Right renal pelvis (tissue), 4 donors: Measurements from ENCODE around the gene CSTF3. TPM values are rescaled to one million over a fixed set of nuclear protein-coding genes. Genes with fewer than 3 reads are reported as not detected.
"Not testable (repeated sequence)": the region's sequence is repeated elsewhere in the genome, so short reads cannot be mapped to it uniquely, and the experiment has no call there.

ENCODE experiments used
- DNase-seq, 4 donors: peaks; one replicate each; pipeline ENCODE4 v3.0.0-alpha.2; 2013; ENCODE audit warnings: low read depth in 4 of 4, low spot score in 3 of 4, missing footprints in 1 of 4
- polyA plus RNA-seq, 4 donors: library from polyadenylated mRNA; unstranded; fragments of 120-200 nt; gene quantifications; one replicate each; pipeline ENCODE4 v1.2.1, GENCODE V29; 2013; ENCODE audit not compliant: insufficient read length in 4 of 4

Gene CSTF3
- polyA plus RNA-seq, 4 donors: 58.4 to 68.0 (median 59.0) TPM

DNA sequence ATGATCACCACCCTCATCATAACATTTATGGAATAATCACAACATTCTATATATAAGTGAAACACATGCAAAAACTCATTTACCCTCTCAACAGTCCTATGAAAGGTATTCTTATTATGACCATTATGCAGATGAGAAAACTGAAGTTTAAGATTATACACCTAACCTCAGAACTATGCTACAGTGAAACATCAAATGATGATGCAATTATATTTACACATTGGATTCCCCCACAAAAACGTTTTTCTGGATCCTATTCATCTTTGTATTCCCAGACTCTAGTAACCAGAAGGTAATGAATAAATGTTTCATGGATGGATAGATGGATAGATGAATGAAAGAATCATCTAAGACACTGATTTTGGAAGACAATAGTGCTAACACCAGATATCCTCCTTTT is 67.1 kb downstream of the CSTF3 start:
- no peak for DNase-seq

DNA sequence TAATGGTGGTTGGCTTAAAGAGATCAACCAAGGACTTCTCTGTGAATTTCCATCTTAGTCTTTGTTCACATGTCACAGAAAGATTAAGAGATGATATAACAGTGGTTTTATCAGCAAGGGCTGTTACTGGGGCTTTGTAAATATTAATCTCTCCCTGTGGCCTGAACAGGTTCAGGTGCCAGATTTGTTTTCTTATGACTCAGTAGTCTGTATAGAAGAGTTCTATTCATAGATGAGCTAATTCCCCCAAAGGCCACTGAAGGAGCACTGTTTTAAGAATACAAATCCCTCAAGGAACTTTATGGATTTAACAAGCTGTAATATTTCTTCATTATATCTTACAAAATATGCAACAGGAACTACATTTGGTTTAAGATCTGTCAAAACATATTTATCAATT is 71.5 kb downstream of the CSTF3 start:
- no peak for DNase-seq

DNA sequence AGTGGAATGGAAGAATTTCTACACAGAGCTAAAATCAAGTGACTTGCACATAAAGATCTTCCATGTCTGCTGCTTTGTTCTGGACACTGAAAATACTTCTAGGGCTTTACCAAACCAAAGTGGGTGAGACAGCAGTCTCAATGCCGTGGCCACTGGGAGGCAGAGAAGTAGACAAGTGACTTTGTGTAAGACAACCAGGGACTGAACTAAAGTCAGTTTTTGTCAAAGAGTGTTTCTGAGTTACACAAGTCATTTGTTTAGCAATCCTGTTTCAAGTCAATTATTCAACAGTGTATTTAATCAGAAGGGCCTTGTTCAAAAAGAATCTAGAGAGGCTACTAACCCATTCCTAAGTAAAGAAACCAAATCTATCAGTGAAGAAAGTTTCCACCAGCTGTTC is 75.3 kb downstream of the CSTF3 start:
- DNase-seq: no peak

DNA sequence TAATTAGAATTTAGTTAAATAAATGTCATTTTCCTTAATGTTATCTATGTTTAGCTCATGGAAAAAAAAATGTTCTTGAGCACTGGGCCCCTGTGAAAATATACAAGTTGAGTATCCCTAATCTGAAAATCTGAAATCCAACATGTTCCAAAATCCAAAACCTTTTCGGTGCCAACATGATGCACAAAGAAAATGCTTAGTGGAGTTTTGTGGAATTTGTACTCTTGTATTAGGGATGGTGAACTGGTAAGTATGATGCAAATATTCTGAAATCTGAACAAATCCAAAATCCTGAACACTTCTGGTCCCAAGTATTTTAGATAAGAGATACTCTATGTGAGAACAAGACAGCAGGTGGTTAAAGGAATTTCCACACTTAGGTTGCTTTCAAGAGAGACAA is 77.4 kb downstream of the CSTF3 start:
- DNase-seq: no peak

DNA sequence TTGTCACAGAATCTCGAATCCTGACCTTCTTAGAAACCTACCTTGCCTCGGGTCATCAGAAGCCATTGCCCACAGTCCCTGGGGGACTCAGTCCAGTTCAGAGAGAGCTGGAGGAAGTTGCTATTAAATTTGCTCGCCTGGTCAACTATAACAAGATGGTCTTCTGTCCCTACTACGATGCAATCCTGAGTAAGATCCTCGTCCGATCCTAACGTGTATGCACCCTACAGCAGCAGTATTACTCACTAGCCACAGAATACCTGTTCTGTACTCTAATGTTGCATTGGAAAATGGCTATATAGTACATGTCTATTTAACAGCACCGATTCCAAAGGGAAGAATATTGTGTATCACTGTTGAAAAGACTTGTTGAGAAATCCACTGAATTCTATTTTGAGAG is 88.8 kb downstream of the CSTF3 start:
- DNase-seq: no peak

DNA sequence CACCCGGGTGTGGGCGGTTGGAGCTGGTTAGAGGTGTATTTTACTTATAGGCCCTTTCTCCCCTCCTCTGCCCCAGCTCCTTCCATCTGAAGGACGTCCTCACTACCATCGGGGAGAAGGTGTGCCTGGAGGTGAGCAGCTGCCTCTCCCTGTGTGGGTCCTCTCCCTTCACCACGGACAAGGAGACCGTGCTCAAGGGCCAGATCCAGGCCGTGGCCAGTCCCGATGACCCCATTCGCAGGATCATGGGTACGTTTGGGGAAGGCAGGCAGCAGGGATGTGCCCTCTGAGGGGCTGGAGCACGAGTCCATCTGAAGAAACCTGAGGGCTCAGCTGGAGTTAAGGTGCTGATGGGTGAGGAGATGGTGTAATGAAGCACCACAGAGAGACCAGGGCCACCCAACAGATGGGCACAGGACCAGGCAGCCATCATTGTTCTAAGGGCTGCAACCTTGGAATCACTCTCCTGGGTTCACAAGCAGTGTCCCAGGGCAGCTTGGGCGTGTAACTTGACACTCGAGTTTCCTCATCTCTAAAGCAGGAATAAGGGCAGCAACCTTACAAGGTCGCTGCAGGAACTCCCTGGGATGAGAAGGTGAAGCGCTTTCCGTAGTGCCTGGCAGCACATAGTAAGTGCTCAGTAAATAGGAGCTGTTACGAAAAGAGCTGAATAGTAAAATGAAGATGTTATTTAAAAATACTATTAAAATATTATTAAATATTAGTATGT is 92.5 kb downstream of the CSTF3 start:
- no peak for DNase-seq

DNA sequence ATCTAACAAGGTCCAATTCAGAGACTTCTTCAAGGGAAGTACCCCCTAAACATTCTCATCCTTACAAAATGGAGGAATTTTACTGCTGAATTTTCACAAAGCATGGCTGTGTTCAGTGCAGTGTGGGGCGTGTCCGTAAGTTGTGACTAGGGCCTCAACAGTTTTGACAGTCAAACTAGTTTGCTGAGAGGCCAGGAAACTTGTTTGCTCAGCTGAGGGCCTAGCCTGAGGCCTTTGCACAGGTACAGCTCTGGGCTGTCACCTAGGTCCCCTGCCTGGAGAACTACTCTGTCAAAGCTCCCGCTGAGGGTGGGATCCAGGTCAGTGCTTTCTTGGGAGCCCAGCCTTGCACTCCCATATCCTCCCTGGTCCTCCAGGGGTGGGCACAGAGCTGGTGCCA is 94.0 kb downstream of the CSTF3 start:
- DNase-seq: no peak

DNA sequence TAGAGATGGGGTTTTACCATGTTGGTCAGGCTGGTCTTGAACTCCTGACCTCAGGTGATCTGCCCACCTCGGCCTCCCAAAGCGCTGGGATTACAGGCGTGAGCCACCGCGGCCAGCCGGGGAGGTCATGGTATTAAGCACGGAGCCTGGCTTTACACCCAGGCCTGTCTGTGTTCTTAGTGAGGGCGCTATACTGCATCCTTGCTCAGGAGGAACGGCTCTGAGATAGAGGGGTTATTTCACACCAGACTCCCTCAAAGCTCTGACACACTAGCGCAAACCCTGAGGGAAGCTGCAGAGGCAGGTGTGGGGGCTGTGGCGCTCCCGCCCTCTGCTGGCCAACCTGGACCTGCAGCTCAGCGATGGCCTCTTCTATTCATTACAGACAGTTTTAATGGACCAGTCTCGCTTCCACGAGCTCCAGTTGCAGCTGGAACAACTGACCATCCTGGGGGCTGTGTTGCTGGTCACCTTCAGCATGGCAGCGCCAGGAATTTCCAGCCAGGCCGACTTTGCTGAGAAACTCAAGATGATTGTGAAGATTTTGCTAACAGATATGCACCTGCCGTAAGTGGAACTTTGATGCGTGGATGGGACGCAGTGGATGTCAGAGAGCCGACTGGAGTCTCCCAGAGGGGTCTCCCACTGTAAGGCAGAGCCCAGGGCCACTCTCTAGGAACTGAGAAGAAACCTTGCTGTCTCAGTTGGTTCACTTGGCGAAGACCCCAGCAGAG is 95.7 kb downstream of the CSTF3 start:
- peak; percentile 27 to 49 (median 42) for DNase-seq

DNA sequence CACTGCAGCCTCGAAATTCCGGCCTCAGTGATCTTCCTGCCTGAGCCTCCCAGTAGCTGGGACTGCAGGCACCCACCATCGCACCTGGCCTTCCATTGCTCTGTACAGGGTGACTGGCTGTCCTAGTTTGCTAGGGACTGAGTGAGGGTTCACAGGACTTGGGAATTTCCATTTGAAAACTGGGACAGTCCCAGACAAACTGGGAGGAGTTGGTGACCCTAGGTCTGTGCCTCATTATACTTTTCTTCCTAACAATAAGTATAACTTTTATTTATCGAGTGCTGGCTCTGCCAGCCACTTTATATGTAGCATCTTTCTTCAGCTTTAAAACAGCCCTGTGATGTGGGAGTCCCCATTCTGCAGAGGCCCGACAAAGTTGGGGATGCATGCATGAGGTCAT is 96.4 kb downstream of the CSTF3 start:
- no peak for DNase-seq

DNA sequence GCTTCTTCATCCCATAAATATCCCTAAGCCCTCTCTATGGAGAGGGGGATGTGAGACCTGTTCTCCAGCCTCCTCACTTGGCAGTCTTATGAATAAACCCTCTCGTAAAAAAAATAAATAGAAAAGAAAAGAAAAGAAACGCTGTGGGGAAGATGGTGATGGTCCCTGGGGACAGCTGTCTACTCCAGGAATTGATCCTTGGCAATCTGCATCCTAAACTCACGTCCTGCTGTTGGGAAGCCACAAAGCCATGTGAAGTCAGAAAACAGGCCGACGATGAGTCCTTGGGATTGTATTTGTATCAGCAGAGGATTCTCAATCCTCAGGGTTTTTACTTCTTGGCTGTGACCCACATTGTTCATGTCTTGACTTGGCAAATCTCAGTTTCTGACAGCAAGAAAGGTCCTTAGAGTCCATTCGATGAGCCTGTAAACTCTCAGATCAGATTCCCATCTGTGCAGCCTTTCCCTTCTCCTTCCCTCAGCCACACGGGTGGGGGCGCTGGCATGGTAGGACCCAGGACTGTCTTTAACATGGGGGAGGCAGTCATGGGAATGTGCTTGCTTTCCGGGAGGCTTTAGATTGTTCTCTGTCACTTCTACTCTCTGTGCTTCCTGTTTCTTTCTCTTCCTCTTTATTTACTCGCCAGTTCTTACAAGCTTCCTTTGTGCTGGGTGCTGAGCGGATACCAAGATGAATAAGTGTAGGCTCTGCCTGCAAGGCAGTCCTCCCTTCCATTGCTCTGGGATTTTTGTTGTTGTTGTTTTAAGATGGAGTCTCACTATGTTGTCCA is 97.1 kb downstream of the CSTF3 start:
- no peak for DNase-seq

DNA sequence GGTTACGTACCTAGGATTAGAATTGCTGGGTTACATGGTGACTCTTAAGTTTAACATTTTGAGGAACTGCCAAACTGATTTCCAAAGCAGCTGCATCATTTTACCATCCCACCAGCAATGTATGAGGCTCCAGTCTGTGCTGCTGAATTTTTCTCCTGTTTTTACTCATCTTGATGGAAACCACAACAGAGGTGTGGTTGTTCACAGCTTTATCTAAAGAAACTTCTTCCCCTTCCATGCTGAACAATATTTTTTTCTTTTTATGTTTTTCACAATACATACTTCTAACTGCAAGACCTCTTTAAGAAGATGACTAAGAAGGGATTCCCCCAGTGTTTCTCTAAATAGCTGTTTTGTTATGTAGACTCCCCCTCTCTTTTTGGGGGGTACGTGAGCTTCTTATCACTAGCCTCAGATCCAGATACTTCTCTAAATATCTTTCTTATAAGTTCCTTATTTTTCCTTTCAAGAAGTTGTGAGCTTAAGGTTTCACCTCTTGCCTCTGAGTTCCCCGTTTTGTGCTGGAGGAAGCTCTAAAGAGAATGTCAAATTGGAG is 97.9 kb downstream of the CSTF3 start:
- no peak for DNase-seq

DNA sequence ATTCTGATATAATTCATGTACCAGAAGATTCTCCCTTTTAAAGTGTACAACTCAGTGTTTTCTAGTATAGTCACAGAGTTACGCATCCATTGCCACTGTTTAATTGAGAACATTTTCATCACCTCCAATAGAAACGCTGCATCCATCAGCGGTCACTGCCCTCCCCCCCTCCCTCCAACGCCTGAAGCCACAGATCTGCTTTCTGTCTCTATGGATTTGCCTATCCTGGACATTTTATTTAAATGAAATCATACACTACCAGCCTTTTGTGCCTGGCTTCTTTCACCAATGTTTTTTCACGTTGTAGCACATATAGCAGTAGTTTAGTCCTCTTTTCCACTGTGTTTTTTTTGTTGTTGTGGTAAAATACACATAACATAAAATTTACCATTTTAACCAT is 99.1 kb downstream of the CSTF3 start:
- no peak for DNase-seq

DNA sequence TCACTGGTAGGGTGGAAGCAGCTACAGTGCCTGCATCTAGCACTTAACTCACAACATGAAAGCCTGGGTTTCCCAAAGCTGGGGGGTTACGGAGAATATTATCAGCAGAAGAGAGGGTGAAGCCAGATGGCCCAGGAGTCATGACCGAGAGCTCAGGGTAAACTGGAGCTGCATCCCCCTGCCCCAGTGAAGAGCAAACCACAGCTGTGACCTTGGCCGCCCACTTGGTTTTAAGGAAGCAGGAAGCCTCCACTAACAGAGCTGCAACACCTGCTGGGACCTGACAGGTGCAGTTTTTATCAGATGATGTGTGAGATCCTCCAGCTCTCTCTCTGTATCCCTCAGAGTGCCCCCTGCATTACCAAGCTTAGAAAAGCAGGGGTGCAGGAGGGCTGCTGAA is 101.0 kb downstream of the CSTF3 start:
- no peak for DNase-seq

DNA sequence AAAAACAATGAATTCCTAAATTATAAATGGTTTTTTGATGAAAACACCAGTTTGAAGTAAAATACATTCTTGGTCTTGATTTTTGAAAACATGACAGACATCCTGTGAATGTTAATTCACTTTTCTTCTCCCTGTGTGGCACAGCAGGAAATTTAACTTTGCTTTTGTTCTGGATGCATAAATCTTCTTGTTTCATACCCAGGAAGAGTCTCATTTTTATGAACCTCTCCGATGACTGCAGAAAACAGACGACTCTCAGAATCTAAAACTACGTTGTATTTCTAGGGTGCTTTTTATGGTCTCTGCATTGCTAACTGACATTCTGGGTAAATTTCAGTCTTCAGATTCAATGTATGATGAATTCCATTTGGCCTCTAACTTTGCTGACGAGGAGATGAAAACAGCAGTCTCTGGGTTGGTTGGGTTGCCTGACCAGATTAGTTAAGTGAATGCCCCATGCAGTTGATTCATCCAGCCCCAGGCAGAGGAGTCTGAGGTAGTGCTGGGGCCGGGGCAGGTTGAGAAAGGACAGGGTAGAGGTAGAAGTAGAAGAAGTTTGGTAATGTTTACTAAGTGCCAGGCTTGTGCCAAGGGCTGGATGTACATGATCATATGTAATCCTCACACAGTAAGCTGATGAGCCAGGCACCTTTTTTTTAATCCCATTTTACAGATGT is 101.8 kb downstream of the CSTF3 start:
- no peak for DNase-seq

DNA sequence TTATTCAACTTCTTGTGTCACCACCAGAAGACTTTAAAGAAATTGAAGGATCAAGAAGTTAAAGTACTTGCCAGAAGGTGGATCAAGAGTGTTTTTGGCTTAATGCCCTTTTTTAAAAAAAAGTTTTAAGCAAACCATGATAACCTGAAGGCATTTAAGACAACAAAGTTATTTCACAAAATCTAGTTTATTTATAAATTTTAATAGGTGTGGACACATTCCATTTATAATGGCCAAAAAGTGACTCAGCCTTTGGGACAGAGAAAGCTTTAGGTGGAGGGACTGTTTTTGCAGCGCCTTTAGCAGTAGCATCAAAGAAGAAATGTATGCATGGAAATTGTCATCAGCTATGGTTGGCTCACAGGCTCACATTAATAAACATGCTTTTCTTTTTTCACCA is 104.0 kb downstream of the CSTF3 start:
- DNase-seq: no peak

DNA sequence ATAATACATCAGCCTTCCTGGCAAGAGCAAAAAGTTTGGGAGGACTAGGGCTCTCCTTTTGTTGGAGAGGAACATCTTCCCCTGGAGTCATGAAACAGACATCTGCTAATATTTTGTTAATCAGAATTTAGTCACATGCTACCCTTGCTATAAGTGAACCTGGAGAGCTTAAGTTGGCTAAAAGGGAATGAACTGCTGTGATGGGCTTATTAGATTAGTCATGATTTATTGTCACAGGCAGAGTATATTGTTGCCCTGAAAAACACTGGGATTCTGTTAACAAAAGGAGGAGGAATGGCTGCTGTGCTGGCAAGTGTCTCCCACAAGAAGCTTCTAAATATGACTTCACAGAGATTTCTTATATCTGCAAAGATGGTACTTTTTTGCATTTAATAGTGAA is 105.9 kb downstream of the CSTF3 start:
- DNase-seq: no peak

DNA sequence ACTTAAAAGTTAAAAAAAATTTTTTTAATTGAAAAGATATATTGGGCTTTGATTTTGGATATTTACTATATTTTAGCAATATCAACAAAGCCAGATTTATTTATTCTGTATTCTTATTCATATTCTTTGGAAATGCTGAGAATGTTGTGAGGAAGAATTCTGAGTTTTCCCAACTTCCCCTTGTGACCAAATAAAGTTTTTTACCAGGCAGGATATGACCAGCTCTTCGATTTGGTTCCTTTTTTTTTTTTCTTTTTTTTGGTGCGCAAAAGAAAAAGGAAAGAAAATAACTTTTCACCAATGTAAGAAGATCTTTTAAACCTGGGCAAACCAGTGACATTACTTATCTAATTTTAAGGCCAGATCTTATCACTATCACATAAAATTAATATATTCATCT is 109.0 kb downstream of the CSTF3 start:
- no peak for DNase-seq

DNA sequence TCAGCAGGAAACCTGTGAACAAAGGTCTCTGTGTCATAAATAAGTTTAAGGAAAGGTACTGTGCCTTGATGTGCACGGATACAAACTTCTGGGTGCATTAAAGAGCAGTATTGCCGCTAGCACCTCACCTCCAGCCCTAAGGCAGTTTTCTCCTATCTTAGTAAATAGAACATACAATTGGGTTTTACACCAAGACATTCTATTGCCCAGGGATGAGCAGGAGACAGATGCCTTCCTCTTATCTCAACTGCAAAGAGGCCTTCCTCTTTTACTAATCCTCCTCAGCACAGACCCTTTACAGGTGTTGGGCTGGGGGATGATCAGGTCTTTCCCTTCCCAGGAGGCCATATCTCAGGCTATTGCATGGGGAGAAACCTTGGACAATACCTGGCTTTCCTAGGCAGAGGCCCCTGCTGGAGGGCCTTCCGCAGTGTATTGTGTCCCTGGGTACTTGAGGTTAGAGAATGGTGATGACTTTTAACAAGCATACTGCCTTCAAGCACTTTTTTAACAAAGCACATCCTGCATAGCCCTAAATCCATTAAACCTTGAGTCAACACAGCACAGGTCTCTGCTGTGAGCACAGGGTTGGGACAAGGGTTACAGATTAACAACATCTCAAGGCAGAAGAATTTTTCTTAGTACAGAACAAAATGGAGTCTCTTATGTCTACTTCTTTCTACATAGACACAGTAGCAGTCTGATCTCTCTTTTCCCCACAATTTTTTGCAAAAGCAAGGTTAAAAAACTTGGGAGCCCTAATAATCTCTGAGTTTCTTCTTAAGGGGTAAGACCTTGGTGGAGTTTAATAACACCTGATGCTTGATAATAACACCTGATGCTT is 111.5 kb downstream of the CSTF3 start:
- not testable (repeated sequence) for DNase-seq

DNA sequence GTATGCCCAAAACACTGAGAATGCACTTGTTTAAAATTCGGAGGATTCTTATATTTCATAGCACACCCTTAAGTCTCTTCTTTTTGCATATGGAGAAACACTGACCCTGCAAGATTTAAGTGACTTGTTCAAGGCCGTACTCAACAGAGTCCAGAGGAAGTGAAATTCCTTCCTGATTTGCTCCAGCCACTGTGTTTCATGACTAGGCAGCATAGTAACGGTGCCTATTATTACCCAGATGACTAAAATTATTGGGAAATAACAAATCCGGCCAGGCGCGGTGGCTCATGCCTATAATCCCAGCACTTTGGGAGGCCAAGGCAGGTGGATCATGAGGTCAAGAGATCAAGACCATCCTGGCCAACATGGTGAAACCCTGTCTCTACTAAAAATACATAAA is 112.6 kb downstream of the CSTF3 start:
- not testable (repeated sequence) for DNase-seq
